ENCODE data around the gene KRTAP10-4. TPM values are rescaled to one million over a fixed set of nuclear protein-coding genes. Genes with fewer than 3 reads are reported as not detected.
"Not testable (repeated sequence)": the region's sequence is repeated elsewhere in the genome, so short reads cannot be mapped to it uniquely, and the experiment has no call there.

Gene KRTAP10-4
- total and polyA plus RNA-seq, 2 donors (not counting 1 experiment from before 2014, with no cell fraction given) = not detected

GRCh38 chr21:44590897-44591800 is 17.6 kb downstream of the KRTAP10-4 start:
- H3K27ac Mint-ChIP-seq; H4K20me1 ChIP-seq (ENCODE audit: control insufficient read depth, insufficient read depth, low read length, poor library complexity, severe bottlenecking); POLR2A ChIA-PET; H3K9me3 ChIP-seq (ENCODE audit: control extremely low read depth in 1 of 3, control insufficient read depth in 2 of 3, insufficient read depth in 1 of 3, low read length in 2 of 3); H3K9me3 Mint-ChIP-seq (ENCODE audit: insufficient read depth); DNase-seq; H3K9ac ChIP-seq (ENCODE audit: low read length); H3K4me1 Mint-ChIP-seq; H3K4me3 ChIP-seq (ENCODE audit: control extremely low read depth in 1 of 5, extremely low read depth in 1 of 5, insufficient read depth in 1 of 5, low read depth in 2 of 5, low read length in 4 of 5); intact Hi-C loops (cut with micrococcal nuclease); H3K4me2 ChIP-seq (replicated peaks; ENCODE audit: low read depth, low read length, poor library complexity, severe bottlenecking); H3K36me3 ChIP-seq (replicated peaks in 1 of 2; ENCODE audit: control extremely low read depth in 1 of 2, control insufficient read depth in 1 of 2, extremely low read depth in 1 of 2, insufficient read depth in 2 of 2, low read length in 1 of 2); H3K27me3 ChIP-seq (replicated peaks in 1 of 4; ENCODE audit: control extremely low read depth in 1 of 4, control insufficient read depth in 3 of 4, insufficient read depth in 4 of 4, low read length in 3 of 4); H2AFZ ChIP-seq (ENCODE audit: insufficient read depth, low read depth, low read length, poor library complexity, severe bottlenecking); H3K4me3 Mint-ChIP-seq; CTCF ChIA-PET; ATAC-seq (ENCODE audit: low read depth); H3K27ac ChIP-seq (ENCODE audit: low read length in 2 of 2); H3K4me1 ChIP-seq (ENCODE audit: control insufficient read depth in 2 of 2, insufficient read depth in 2 of 2, low read length in 2 of 2); H3K79me2 ChIP-seq (ENCODE audit: control insufficient read depth, insufficient read depth, low read length): not testable (repeated sequence)
- WGBS (ENCODE audit: insufficient coverage) = 89% methylated on average over 7 of the region's 19 CpGs
- peaks cover 33% of the 10 kb centered on the region for H3K27me3 Mint-ChIP-seq

GRCh38 chr21:44591801-44592130 is 18.2 kb downstream of the KRTAP10-4 start:
- ATAC-seq (ENCODE audit: low read depth); H3K9me3 Mint-ChIP-seq (ENCODE audit: insufficient read depth); H3K27ac Mint-ChIP-seq; CTCF ChIA-PET; H2AFZ ChIP-seq (ENCODE audit: insufficient read depth, low read depth, low read length, poor library complexity, severe bottlenecking); H3K4me2 ChIP-seq (replicated peaks; ENCODE audit: low read depth, low read length, poor library complexity, severe bottlenecking); H3K4me1 Mint-ChIP-seq; intact Hi-C loops (cut with micrococcal nuclease); DNase-seq; H3K36me3 ChIP-seq (replicated peaks in 1 of 2; ENCODE audit: control extremely low read depth in 1 of 2, control insufficient read depth in 1 of 2, extremely low read depth in 1 of 2, insufficient read depth in 2 of 2, low read length in 1 of 2); H3K9ac ChIP-seq (ENCODE audit: low read length); H3K79me2 ChIP-seq (ENCODE audit: control insufficient read depth, insufficient read depth, low read length); H3K4me1 ChIP-seq (ENCODE audit: control insufficient read depth in 2 of 2, insufficient read depth in 2 of 2, low read length in 2 of 2); H3K27ac ChIP-seq (ENCODE audit: low read length in 2 of 2); H3K27me3 ChIP-seq (replicated peaks in 1 of 4; ENCODE audit: control extremely low read depth in 1 of 4, control insufficient read depth in 3 of 4, insufficient read depth in 4 of 4, low read length in 3 of 4); H3K4me3 Mint-ChIP-seq; H3K4me3 ChIP-seq (ENCODE audit: control extremely low read depth in 1 of 5, extremely low read depth in 1 of 5, insufficient read depth in 1 of 5, low read depth in 2 of 5, low read length in 4 of 5); H3K9me3 ChIP-seq (ENCODE audit: control extremely low read depth in 1 of 3, control insufficient read depth in 2 of 3, insufficient read depth in 1 of 3, low read length in 2 of 3); H4K20me1 ChIP-seq (ENCODE audit: control insufficient read depth, insufficient read depth, low read length, poor library complexity, severe bottlenecking); POLR2A ChIA-PET: not testable (repeated sequence)
- WGBS (ENCODE audit: insufficient coverage) = no CpG with 5 or more reads among the region's 4 CpGs
- H3K27me3 Mint-ChIP-seq = peaks cover 26% of the 10 kb centered on the region
